ENCODE data around the gene CFAP73.
A peak's percentile ranks its signal among the peaks of the same experiment; 100 is the strongest.
"Not testable (repeated sequence)": the region's sequence is repeated elsewhere in the genome, so short reads cannot be mapped to it uniquely, and the experiment has no call there.

Gene CFAP73

GRCh38 chr12:113197518-113198077 is 48.1 kb downstream of the CFAP73 start:
- H3K4me3 Mint-ChIP-seq = no peak overlapping the region
- no peaks in the 10 kb centered on the region for H3K27me3 Mint-ChIP-seq
- no peak overlapping the region for H3K27ac Mint-ChIP-seq
- H3K4me1 Mint-ChIP-seq (ENCODE audit: low read depth) = no peaks in the 10 kb centered on the region
- H3K36me3 Mint-ChIP-seq = no peaks in the 10 kb centered on the region
- no peaks in the 10 kb centered on the region for H3K9me3 Mint-ChIP-seq (ENCODE audit: low read depth)

GRCh38 chr12:113198296-113198695 is 48.8 kb downstream of the CFAP73 start:
- H3K4me1 Mint-ChIP-seq (ENCODE audit: low read depth) = no peaks in the 10 kb centered on the region
- no peaks in the 10 kb centered on the region for H3K36me3 Mint-ChIP-seq
- no peak overlapping the region for H3K27ac Mint-ChIP-seq
- H3K27me3 Mint-ChIP-seq = no peaks in the 10 kb centered on the region
- H3K4me3 Mint-ChIP-seq = no peak overlapping the region
- no peaks in the 10 kb centered on the region for H3K9me3 Mint-ChIP-seq (ENCODE audit: low read depth)

GRCh38 chr12:113200021-113200797 is 50.7 kb downstream of the CFAP73 start:
- no peaks in the 10 kb centered on the region for H3K9me3 Mint-ChIP-seq (ENCODE audit: low read depth)
- H3K4me1 Mint-ChIP-seq (ENCODE audit: low read depth) = no peaks in the 10 kb centered on the region

GRCh38 chr12:113201187-113202177 is 52.0 kb downstream of the CFAP73 start:
- Mint-ChIP-seq H3K9me3 (ENCODE audit: low read depth) (no peaks in the 10 kb centered on the region), H3K27ac (no peak overlapping the region), H3K4me3 (no peak overlapping the region), H3K4me1 (ENCODE audit: low read depth) (peaks cover under 1% of the 10 kb centered on the region), H3K36me3 (no peaks in the 10 kb centered on the region), H3K27me3 (no peaks in the 10 kb centered on the region)

More at GRCh38 chr12:113200021-113200797, 50.7 kb downstream of the CFAP73 start:
- H3K4me3 Mint-ChIP-seq = no peak overlapping the region
- H3K27ac Mint-ChIP-seq = no peak overlapping the region
- no peaks in the 10 kb centered on the region for H3K27me3 Mint-ChIP-seq
- no peaks in the 10 kb centered on the region for H3K36me3 Mint-ChIP-seq

GRCh38 chr12:113202300-113203075 is 53.0 kb downstream of the CFAP73 start:
- Mint-ChIP-seq H3K27me3 (no peaks in the 10 kb centered on the region), H3K27ac (no peak overlapping the region), H3K4me3 (no peak overlapping the region), H3K4me1 (ENCODE audit: low read depth) (peaks cover 5% of the 10 kb centered on the region), H3K9me3 (ENCODE audit: low read depth) (no peaks in the 10 kb centered on the region), H3K36me3 (no peaks in the 10 kb centered on the region)

- Mint-ChIP-seq H3K36me3 (no peaks in the 10 kb centered on the region), H3K4me3 (no peak overlapping the region), H3K9me3 (ENCODE audit: low read depth) (no peaks in the 10 kb centered on the region), H3K27me3 (no peaks in the 10 kb centered on the region), H3K27ac (no peak overlapping the region), H3K4me1 (ENCODE audit: low read depth) (peaks cover 20% of the 10 kb centered on the region)
Measured at GRCh38 chr12:113203852-113204760, 54.6 kb downstream of the CFAP73 start.

GRCh38 chr12:113204804-113205203 is 55.3 kb downstream of the CFAP73 start:
- H3K27me3 Mint-ChIP-seq = no peaks in the 10 kb centered on the region

GRCh38 chr12:113206802-113207201 is 57.3 kb downstream of the CFAP73 start:
- not testable (repeated sequence) for H3K27me3 Mint-ChIP-seq; H3K36me3 Mint-ChIP-seq; H3K4me3 Mint-ChIP-seq; H3K27ac Mint-ChIP-seq; H3K9me3 Mint-ChIP-seq (ENCODE audit: low read depth)
- peaks cover 38% of the 10 kb centered on the region for H3K4me1 Mint-ChIP-seq (ENCODE audit: low read depth)

More at GRCh38 chr12:113204804-113205203, 55.3 kb downstream of the CFAP73 start:
- Mint-ChIP-seq H3K27ac (no peak overlapping the region), H3K9me3 (ENCODE audit: low read depth) (no peaks in the 10 kb centered on the region), H3K36me3 (no peaks in the 10 kb centered on the region), H3K4me1 (ENCODE audit: low read depth) (peaks cover 27% of the 10 kb centered on the region), H3K4me3 (no peak overlapping the region)

GRCh38 chr12:113207613-113208040 is 58.1 kb downstream of the CFAP73 start:
- H3K27me3 Mint-ChIP-seq = no peaks in the 10 kb centered on the region
- H3K36me3 Mint-ChIP-seq = no peaks in the 10 kb centered on the region
- no peak overlapping the region for H3K27ac Mint-ChIP-seq
- H3K4me3 Mint-ChIP-seq = peak overlapping the region; percentile 72
- peaks cover 38% of the 10 kb centered on the region for H3K4me1 Mint-ChIP-seq (ENCODE audit: low read depth)
- no peaks in the 10 kb centered on the region for H3K9me3 Mint-ChIP-seq (ENCODE audit: low read depth)

- H3K36me3 Mint-ChIP-seq = no peaks in the 10 kb centered on the region
- peak overlapping the region; percentile 91 for H3K27ac Mint-ChIP-seq
- no peaks in the 10 kb centered on the region for H3K27me3 Mint-ChIP-seq
- no peaks in the 10 kb centered on the region for H3K9me3 Mint-ChIP-seq (ENCODE audit: low read depth)
- peaks cover 38% of the 10 kb centered on the region for H3K4me1 Mint-ChIP-seq (ENCODE audit: low read depth)
- H3K4me3 Mint-ChIP-seq = peak overlapping the region; percentile 72
Measured at GRCh38 chr12:113208041-113208934, 58.8 kb downstream of the CFAP73 start.
